HepG2 (cell line): ENCODE data around the gene SLC25A11. TPM values are rescaled to one million over a fixed set of nuclear protein-coding genes. Genes with fewer than 3 reads are reported as not detected.

ENCODE experiments used
- AHR ChIP-seq: IDR thresholded peaks from 2 replicates; pipeline ENCODE4 v1.6.1; 2018; ENCODE audit warnings: missing genetic modification reagents, missing compliant biosample characterization
- ARID2 ChIP-seq: sonication (generic); formaldehyde crosslinking; IDR thresholded peaks from 2 replicates; pipeline ENCODE4 v1.8.1; 2022; ENCODE audit warnings: mild to moderate bottlenecking, missing genetic modification reagents, borderline replicate concordance
- ATF7 ChIP-seq, 2 experiments: fragments of 450-650 bp in 1 of 2; sonication (generic) in 1 of 2; formaldehyde crosslinking in 1 of 2; IDR thresholded peaks; 2 replicates each; pipeline versions ENCODE4 v1.4.0 to v1.6.1; 2016 to 2020; ENCODE audit warnings: antibody characterized with exemption in 1 of 2, mild to moderate bottlenecking in 1 of 2, missing genetic modification reagents in 1 of 2
- FOXC1 ChIP-seq: sonication (generic); formaldehyde crosslinking; IDR thresholded peaks from 2 replicates; pipeline ENCODE4 v1.8.0; 2022; ENCODE audit warnings: mild to moderate bottlenecking, missing genetic modification reagents, borderline replicate concordance
- GTF2F1 ChIP-seq: fragments of 150-350 bp; IDR thresholded peaks from 2 replicates; pipeline ENCODE4 v1.6.1; 2014; ENCODE audit warnings: low read length
- JUNB ChIP-seq: sonication (generic); formaldehyde crosslinking; IDR thresholded peaks from 2 replicates; pipeline ENCODE4 v1.8.0; 2022; ENCODE audit warnings: missing genetic modification reagents, mild to moderate bottlenecking, borderline replicate concordance
- MED13 ChIP-seq: sonication (generic); formaldehyde crosslinking; IDR thresholded peaks from 2 replicates; pipeline ENCODE4 v1.5.0; 2020; ENCODE audit warnings: missing genetic modification reagents
- MTA1 ChIP-seq: sonication (generic); formaldehyde crosslinking; IDR thresholded peaks from 2 replicates; pipeline ENCODE4 v1.4.0; 2020; ENCODE audit warnings: missing genetic modification reagents, mild to moderate bottlenecking, borderline replicate concordance
- PHF21A ChIP-seq: sonication (generic); formaldehyde crosslinking; IDR thresholded peaks from 2 replicates; pipeline ENCODE4 v1.5.0; 2020; ENCODE audit warnings: mild to moderate bottlenecking, missing genetic modification reagents
- TMF1 ChIP-seq: sonication (generic); formaldehyde crosslinking; IDR thresholded peaks from 2 replicates; pipeline ENCODE4 v1.8.1; 2022; ENCODE audit warnings: low read depth, missing genetic modification reagents
- ZKSCAN1 ChIP-seq: fragments of 150-350 bp; IDR thresholded peaks from 2 replicates; pipeline ENCODE4 v1.6.1; 2014; ENCODE audit warnings: low read length
- ZMYM4 ChIP-seq: sonication (generic); formaldehyde crosslinking; IDR thresholded peaks from 2 replicates; pipeline ENCODE4 v1.8.1; 2023; ENCODE audit warnings: mild to moderate bottlenecking, missing genetic modification reagents
- ZNF333 ChIP-seq: sonication (generic); formaldehyde crosslinking; IDR thresholded peaks from 2 replicates; pipeline ENCODE4 v1.4.0; 2020; ENCODE audit warnings: mild to moderate bottlenecking, missing genetic modification reagents, borderline replicate concordance
- ZNF556 ChIP-seq: sonication (generic); formaldehyde crosslinking; IDR thresholded peaks from 2 replicates; pipeline ENCODE4 v1.4.0; 2020; ENCODE audit warnings: mild to moderate bottlenecking, missing genetic modification reagents, borderline replicate concordance
- ZNF605 ChIP-seq: sonication (generic); formaldehyde crosslinking; IDR thresholded peaks from 2 replicates; pipeline ENCODE4 v1.8.0; 2022; ENCODE audit warnings: mild to moderate bottlenecking, missing genetic modification reagents
- ZNF619 ChIP-seq: sonication (generic); formaldehyde crosslinking; IDR thresholded peaks from 2 replicates; pipeline ENCODE4 v1.4.0; 2020; ENCODE audit warnings: mild to moderate bottlenecking, missing genetic modification reagents
- ZNF773 ChIP-seq: sonication (generic); formaldehyde crosslinking; IDR thresholded peaks from 2 replicates; pipeline ENCODE4 v1.4.0; 2020; ENCODE audit warnings: missing genetic modification reagents, borderline replicate concordance
- polyA plus RNA-seq, 8 experiments: library from polyadenylated mRNA; depleted of rRNA in 3 of 8; stranded (reverse) in 7 of 8; unstranded in 1 of 8; fragments of >200 nt; fragmentation: Illumina TruSeq in 4 of 8; extraction: Trizol in 4 of 8; gene quantifications; 2 replicates each; pipeline versions ENCODE4 v1.2.1 to v1.2.3, GENCODE V29; 2011 to 2016; ENCODE audit warnings: low read depth in 4 of 8, missing spikeins in 1 of 8, mixed read lengths in 1 of 8; ENCODE audit not compliant: insufficient read depth in 1 of 8
- total RNA-seq, 5 experiments: library from RNA; depleted of rRNA; stranded (reverse); fragments of >200 nt; fragmentation: Illumina TruSeq; extraction: Trizol; gene quantifications; 2 replicates each; pipeline ENCODE4 v1.2.3, GENCODE V29; 2016; ENCODE audit warnings: low read depth in 1 of 5
- TF ChIP-seq, protein P1 (sequence below): sonication (generic); formaldehyde crosslinking; conservative IDR thresholded peaks from 2 replicates; pipeline ENCODE4 v1.4.0; 2020; ENCODE audit warnings: missing genetic modification reagents
- TF ChIP-seq, protein P2 (sequence below): sonication (generic); formaldehyde crosslinking; IDR thresholded peaks from 2 replicates; pipeline ENCODE4 v1.4.0; 2020; ENCODE audit warnings: missing genetic modification reagents, borderline replicate concordance
- TF ChIP-seq, protein P3 (sequence below): sonication (generic); formaldehyde crosslinking; IDR thresholded peaks from 2 replicates; pipeline ENCODE4 v1.5.0; 2020; ENCODE audit warnings: missing genetic modification reagents
- TF ChIP-seq, protein P4 (sequence below): sonication (generic); formaldehyde crosslinking; IDR thresholded peaks from 2 replicates; pipeline ENCODE4 v1.5.1; 2020; ENCODE audit warnings: mild to moderate bottlenecking, missing genetic modification reagents

Gene SLC25A11
- total and polyA plus RNA-seq, 2 of the 13 experiments (the other 11 are each of a cell fraction or from before 2014, with no cell fraction given), result 35.4 to 47.2 TPM

DNA sequence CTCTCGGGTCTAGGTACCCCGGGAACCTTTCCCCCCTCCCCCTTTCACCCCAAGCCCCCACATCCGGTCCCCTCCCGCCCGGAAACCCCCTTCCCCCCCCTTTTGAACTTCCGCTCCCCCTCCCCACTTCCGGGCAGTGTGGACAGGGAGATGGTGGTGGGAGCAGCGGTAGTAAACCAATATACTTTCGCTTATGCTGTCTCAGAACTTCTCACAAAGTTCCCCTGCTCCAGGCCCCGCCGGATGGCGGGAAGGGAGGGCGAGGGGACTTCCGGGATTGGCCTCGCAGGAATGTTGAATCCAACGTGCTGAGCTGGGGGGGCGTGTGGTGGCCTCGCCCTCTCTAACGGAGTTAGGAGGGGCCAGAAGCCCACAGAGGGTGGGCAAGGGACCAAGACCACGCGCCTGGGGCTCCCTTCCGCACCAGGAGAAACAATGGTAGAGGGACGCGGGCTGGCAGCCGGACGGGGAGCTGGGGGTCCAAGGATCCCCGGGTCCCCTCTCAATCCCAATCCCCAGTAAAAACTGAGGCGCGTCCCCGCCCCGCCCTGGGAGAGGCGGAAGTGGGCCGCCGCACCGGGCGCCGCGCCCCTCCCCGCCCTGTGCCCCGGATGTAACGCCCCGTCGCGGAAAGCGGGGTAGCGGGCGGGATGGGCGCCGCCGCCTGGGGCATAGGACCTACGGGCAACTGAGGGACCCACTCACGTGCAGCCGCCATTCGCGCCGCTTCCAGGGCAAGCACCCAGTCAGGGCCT is 7.7 kb upstream of the SLC25A11 start (continued):
- TF ChIP-seq, protein P1, sequence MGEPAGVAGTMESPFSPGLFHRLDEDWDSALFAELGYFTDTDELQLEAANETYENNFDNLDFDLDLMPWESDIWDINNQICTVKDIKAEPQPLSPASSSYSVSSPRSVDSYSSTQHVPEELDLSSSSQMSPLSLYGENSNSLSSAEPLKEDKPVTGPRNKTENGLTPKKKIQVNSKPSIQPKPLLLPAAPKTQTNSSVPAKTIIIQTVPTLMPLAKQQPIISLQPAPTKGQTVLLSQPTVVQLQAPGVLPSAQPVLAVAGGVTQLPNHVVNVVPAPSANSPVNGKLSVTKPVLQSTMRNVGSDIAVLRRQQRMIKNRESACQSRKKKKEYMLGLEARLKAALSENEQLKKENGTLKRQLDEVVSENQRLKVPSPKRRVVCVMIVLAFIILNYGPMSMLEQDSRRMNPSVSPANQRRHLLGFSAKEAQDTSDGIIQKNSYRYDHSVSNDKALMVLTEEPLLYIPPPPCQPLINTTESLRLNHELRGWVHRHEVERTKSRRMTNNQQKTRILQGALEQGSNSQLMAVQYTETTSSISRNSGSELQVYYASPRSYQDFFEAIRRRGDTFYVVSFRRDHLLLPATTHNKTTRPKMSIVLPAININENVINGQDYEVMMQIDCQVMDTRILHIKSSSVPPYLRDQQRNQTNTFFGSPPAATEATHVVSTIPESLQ (CRISPR knock-in tag), result no peak
- TF ChIP-seq MTA1 (CRISPR knock-in tag) (no peak), TMF1 (CRISPR knock-in tag) (no peak), ZNF619 (CRISPR knock-in tag) (peak; percentile 41; the same call in 1 of the 2 replicates), ZNF605 (no peak), JUNB (CRISPR knock-in tag) (no peak), ARID2 (CRISPR knock-in tag) (no peak), PHF21A (CRISPR knock-in tag) (no peak), FOXC1 (CRISPR knock-in tag) (peak; percentile 22; the same call in 1 of the 2 replicates), ATF7 (IDR thresholded peaks at IDR 0.05) (no peak), ATF7 (CRISPR knock-in tag; IDR thresholded peaks at IDR 0.05) (no peak), MED13 (CRISPR knock-in tag) (no peak), ZNF556 (no peak), GTF2F1 (no peak), ZMYM4 (CRISPR knock-in tag) (no peak), ZNF333 (CRISPR knock-in tag) (peak; percentile 49; the same call in 1 of the 2 replicates), ZKSCAN1 (no peak), ZNF773 (CRISPR knock-in tag) (0 out of 2 replicates have a peak, but pooled peaks have one; percentile 53), AHR (CRISPR knock-in tag) (no peak; the same call in 1 of the 2 replicates)
- TF ChIP-seq, protein P2, sequence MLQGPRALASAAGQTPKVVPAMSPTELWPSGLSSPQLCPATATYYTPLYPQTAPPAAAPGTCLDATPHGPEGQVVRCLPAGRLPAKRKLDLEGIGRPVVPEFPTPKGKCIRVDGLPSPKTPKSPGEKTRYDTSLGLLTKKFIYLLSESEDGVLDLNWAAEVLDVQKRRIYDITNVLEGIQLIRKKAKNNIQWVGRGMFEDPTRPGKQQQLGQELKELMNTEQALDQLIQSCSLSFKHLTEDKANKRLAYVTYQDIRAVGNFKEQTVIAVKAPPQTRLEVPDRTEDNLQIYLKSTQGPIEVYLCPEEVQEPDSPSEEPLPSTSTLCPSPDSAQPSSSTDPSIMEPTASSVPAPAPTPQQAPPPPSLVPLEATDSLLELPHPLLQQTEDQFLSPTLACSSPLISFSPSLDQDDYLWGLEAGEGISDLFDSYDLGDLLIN (CRISPR knock-in tag), result 0 out of 2 replicates have a peak, but pooled peaks have one; percentile 70
- TF ChIP-seq, protein P3, sequence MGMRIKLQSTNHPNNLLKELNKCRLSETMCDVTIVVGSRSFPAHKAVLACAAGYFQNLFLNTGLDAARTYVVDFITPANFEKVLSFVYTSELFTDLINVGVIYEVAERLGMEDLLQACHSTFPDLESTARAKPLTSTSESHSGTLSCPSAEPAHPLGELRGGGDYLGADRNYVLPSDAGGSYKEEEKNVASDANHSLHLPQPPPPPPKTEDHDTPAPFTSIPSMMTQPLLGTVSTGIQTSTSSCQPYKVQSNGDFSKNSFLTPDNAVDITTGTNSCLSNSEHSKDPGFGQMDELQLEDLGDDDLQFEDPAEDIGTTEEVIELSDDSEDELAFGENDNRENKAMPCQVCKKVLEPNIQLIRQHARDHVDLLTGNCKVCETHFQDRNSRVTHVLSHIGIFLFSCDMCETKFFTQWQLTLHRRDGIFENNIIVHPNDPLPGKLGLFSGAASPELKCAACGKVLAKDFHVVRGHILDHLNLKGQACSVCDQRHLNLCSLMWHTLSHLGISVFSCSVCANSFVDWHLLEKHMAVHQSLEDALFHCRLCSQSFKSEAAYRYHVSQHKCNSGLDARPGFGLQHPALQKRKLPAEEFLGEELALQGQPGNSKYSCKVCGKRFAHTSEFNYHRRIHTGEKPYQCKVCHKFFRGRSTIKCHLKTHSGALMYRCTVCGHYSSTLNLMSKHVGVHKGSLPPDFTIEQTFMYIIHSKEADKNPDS, result 0 out of 2 replicates have a peak, but pooled peaks have one; percentile 5
- TF ChIP-seq, protein P4, sequence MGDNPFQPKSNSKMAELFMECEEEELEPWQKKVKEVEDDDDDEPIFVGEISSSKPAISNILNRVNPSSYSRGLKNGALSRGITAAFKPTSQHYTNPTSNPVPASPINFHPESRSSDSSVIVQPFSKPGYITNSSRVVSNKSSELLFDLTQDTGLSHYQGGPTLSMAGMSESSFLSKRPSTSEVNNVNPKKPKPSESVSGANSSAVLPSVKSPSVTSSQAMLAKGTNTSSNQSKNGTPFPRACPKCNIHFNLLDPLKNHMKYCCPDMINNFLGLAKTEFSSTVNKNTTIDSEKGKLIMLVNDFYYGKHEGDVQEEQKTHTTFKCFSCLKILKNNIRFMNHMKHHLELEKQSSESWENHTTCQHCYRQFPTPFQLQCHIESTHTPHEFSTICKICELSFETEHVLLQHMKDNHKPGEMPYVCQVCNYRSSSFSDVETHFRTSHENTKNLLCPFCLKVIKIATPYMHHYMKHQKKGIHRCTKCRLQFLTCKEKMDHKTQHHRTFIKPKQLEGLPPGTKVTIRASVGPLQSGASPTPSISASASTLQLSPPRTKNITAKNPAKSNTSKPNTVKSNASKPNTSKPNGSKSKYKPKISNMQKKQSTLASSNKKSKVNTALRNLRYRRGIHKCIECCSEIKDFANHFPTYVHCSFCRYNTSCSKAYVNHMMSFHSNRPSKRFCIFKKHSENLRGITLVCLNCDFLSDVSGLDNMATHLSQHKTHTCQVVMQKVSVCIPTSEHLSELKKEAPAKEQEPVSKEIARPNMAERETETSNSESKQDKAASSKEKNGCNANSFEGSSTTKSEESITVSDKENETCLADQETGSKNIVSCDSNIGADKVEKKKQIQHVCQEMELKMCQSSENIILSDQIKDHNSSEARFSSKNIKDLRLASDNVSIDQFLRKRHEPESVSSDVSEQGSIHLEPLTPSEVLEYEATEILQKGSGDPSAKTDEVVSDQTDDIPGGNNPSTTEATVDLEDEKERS, result no peak
